Esophagus muscularis mucosa (tissue), 3 donors: Measurements from ENCODE around the gene BST1.

Experiments
- POLR2AphosphoS5 ChIP-seq, 2 donors: sonication (generic); formaldehyde crosslinking; IDR thresholded peaks; one replicate each; pipeline ENCODE4 v1.6.1; 2017; ENCODE audit warnings: antibody characterized with exemption in 2 of 2
- TF ChIP-seq, protein P1 (sequence below), 3 experiments: fragments of 200-600 bp in 2 of 3; fragments of 450-650 bp in 1 of 3; sonication (generic) in 2 of 3; IDR thresholded peaks; one replicate each; pipeline ENCODE4 v1.5.1; 2017 to 2019; ENCODE audit warnings: antibody characterized with exemption in 3 of 3, mild to moderate bottlenecking in 2 of 3, moderate library complexity in 1 of 3

DNA sequence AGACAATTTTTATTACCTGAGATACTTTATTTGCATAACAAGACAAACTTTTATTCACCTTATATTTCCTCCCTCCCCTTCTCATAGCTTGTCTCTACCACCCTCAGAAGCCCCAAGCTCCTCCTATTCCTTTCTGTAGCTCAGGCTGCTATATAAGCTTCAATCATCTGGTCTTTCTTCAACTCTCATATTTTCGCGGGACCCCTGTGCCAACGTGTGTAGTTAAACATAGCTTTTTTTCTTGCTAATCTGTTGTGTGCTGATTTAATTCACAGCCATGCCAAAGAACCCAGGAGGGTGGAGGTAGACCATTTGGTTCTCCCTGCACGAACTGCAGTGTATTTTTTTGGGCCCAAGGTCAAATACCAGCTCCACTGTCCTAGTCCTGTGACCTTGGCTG, 54.2 kb downstream of the BST1 start:
- TF ChIP-seq, protein P1, sequence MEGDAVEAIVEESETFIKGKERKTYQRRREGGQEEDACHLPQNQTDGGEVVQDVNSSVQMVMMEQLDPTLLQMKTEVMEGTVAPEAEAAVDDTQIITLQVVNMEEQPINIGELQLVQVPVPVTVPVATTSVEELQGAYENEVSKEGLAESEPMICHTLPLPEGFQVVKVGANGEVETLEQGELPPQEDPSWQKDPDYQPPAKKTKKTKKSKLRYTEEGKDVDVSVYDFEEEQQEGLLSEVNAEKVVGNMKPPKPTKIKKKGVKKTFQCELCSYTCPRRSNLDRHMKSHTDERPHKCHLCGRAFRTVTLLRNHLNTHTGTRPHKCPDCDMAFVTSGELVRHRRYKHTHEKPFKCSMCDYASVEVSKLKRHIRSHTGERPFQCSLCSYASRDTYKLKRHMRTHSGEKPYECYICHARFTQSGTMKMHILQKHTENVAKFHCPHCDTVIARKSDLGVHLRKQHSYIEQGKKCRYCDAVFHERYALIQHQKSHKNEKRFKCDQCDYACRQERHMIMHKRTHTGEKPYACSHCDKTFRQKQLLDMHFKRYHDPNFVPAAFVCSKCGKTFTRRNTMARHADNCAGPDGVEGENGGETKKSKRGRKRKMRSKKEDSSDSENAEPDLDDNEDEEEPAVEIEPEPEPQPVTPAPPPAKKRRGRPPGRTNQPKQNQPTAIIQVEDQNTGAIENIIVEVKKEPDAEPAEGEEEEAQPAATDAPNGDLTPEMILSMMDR (IDR thresholded peaks at IDR 0.05): no peak
- TF ChIP-seq POLR2AphosphoS5 (IDR thresholded peaks at IDR 0.05): no peak
